ENCODE data around the gene FUCA1. TPM values are rescaled to one million over a fixed set of nuclear protein-coding genes. Genes with fewer than 3 reads are reported as not detected.

The FUCA1 gene
- total RNA-seq, result 16.7 and 17.8 TPM in 2 replicates

DNA sequence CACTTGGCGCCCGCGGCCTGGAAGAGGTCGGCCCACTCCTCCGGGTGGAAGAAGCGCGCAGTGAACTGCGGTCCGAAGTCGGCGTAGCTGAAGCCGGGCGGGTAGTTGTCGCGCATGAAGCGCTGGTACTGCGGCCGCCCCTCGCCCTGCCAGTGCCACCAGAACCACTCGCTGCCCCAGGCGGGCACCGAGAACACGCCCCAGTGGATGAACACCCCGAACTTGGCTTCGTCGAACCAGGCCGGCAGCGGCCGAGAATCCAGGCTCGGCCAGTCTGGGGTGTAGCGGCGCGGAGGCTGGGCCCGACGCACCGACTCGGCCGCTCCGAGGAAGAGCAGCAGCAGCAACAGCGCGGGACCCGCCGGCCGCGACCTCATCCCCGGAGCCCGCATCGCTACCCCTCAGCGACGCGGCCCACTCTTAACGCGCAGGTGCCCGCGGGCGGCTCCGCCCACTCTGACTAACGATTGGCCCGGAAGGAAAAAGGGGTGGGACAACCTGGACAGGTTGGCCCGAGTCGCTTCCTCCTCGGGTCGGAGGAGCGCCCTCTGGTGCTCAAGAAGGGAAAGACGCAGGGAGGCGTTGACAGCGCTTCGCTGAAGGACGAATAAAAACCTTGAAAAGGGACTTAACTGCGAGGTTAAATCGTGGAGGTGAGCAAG lies at the start of gene FUCA1:
FUCA1 (minus strand) TSS at position 396 of the 662 bp plus-strand sequence; CDS start at position 392, 4 bp downstream.

DNA sequence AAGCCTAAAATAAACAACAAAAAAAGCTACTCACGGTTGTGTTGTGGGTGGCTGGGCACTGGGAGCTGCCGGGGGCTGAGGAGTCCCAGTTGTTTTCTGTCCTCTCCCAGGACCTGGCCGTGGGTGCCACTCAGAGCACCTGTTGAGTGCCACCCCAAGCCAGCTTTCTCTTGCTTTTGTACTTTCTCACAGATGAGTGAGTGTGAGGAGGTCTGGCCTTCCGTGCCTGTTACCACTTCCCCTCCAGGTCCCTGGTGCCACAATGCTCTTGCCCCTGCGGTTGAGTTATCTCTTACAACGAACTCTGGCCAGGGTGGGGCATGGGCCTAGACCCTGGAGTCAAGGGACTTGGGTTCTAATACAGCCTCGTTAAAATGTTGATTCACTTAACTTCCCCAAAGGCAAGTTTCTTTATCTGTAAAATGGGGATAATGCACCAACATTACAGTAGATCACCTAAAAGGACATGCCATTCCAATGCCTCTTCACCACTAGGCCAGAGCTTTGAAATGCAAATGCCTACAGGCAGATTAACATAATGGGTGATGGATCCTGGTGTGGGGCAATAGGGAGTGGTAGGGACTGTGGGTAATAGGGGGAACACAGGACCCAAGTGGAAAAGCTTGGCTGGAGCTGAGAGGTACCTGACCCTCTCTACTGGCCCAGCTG lies 45.3 kb upstream of the FUCA1 start, which contains the start of gene CNR2:
CNR2 (minus strand) TSS at position 151 of the 669 bp plus-strand sequence. CDS start 37,745 bp downstream, outside the sequence.

DNA sequence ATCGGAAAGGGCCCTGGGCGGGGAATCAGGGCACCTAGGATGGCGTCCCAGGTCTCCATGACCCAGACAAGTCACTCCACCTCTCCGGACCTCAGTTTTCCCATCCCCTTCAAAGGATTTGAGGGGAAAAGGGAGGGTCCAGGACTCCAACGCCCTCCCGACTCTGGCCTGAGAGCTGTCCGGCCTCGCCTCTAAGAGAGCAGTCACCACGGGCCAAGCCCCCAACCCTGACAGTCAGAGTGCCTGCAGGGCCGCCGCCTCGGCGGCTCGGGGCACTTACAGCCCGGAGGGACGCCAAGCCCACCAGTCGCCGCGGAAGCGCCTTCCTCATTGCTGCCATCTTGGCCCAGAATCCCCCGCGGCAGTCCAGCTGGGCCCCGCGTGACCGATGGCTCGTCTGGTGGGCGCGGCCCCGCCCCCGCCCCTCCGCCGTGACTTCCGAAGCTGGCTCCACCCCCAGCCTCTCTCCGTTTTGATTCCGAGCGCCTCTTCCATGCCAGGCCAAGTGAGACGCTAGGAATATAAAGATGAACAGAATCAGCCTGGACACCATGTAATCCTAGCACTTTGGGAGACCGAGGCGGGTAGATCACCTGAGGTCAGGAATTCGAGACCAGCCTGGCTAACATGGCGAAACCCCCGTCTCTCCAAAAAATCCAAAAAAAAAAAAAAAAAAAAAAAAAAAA lies 42.9 kb downstream of the FUCA1 start, which contains the start of gene HMGCL:
HMGCL (minus strand) TSS at position 354 of the 686 bp plus-strand sequence; CDS start at position 340, 14 bp downstream.

GRCh38 chr1:23800400-23801337 lies 67.4 kb downstream of the FUCA1 start, which contains the start of gene GALE:
Gene GALE, minus strand, starts transcription at chr1:23800754. Its CDS starts 1,747 bp downstream, at chr1:23799007.

Other genes starting within 250 kb of the FUCA1 start
- gene RPL11, start 176.5 kb downstream of the FUCA1 start, total RNA-seq, result 520 and 723 TPM in 2 replicates
- 16.6 and 31.3 TPM in 2 replicates for gene ELOA, start 124.8 kb downstream of the FUCA1 start, total RNA-seq
- gene PITHD1, start 89.9 kb downstream of the FUCA1 start, total RNA-seq, result 35.3 and 36.8 TPM in 2 replicates
- 25.2 and 46.5 TPM in 2 replicates for gene LYPLA2, start 77.1 kb downstream of the FUCA1 start, total RNA-seq
- gene GALE, start 67.5 kb downstream of the FUCA1 start, total RNA-seq, result 27.0 and 30.4 TPM in 2 replicates
- gene HMGCL, start 42.9 kb downstream of the FUCA1 start, total RNA-seq, result 47.5 and 50.5 TPM in 2 replicates
- gene CNR2, start 45.1 kb upstream of the FUCA1 start, total RNA-seq, result not detected in 2 replicates
- gene PNRC2, start 91.5 kb upstream of the FUCA1 start, total RNA-seq, result 102 and 108 TPM in 2 replicates
- 73.3 and 93.7 TPM in 2 replicates for gene SRSF10, start 112.0 kb upstream of the FUCA1 start, total RNA-seq
- 0.18 and 0.30 TPM in 2 replicates for gene MYOM3, start 243.8 kb upstream of the FUCA1 start, total RNA-seq